Measurements from ENCODE around the gene ZNRF2.

GRCh38 chr7:30330134-30331111 lies 46.0 kb downstream of the ZNRF2 start:
- TF ChIP-seq CTCF (IDR thresholded peaks at IDR 0.05; ENCODE audit: low read length) (no peak), EZH2 (IDR thresholded peaks at IDR 0.05; ENCODE audit: borderline replicate concordance, low read length) (no peak)

Data from OCI-LY1 (cell line).